ENCODE data around the gene FSTL3. TPM values are rescaled to one million over a fixed set of nuclear protein-coding genes. Genes with fewer than 3 reads are reported as not detected.
"Not testable (repeated sequence)": the region's sequence is repeated elsewhere in the genome, so short reads cannot be mapped to it uniquely, and the experiment has no call there.

The FSTL3 gene
- total RNA-seq, 2 experiments from 2014 or later, result 2.5 to 3.0 TPM

GRCh38 chr19:668675-669434, 7.3 kb upstream of the FSTL3 start:
- H3K4me3 Mint-ChIP-seq; DNase-seq; H3K36me3 Mint-ChIP-seq (ENCODE audit: low read depth); H3K9me3 Mint-ChIP-seq; H3K27ac Mint-ChIP-seq: not testable (repeated sequence)
- POLR2A ChIA-PET, result interaction anchor here (0.7 to 1.3 kb wide), 3 partner anchors 8 to 293 kb away, joined by 3 read pairs; partner anchors contain the start of gene FSTL3
- Mint-ChIP-seq H3K4me1 (peaks cover 11% of the 10 kb centered on the region), H3K27me3 (peaks cover 15% of the 10 kb centered on the region)
- CTCF ChIA-PET, result interaction anchor here (1.6 kb wide), 1 partner anchor 9 kb away, joined by 3 read pairs; no protein-coding TSS in a partner anchor

- Mint-ChIP-seq H3K4me1 (peaks cover 3% of the 10 kb centered on the region), H3K4me3 (no peak overlapping the region), H3K27ac (no peak overlapping the region), H3K36me3 (ENCODE audit: low read depth) (no peaks in the 10 kb centered on the region), H3K9me3 (no peaks in the 10 kb centered on the region), H3K27me3 (peaks cover 21% of the 10 kb centered on the region)
- no peak for DNase-seq
- POLR2A ChIA-PET, result no interaction called here
- CTCF ChIA-PET, result interaction anchor here (1.3 kb wide), 1 partner anchor 86 kb away, joined by 3 read pairs; no protein-coding TSS in a partner anchor
Observed at GRCh38 chr19:670609-671075, 5.5 kb upstream of the FSTL3 start.

GRCh38 chr19:674282-675151, 1.7 kb upstream of the FSTL3 start:
- no peaks in the 10 kb centered on the region for H3K9me3 Mint-ChIP-seq
- no peak for DNase-seq
- H3K4me3 Mint-ChIP-seq, result no peak overlapping the region
- CTCF ChIA-PET, result interaction anchor here (0.6 kb wide), 1 partner anchor 9 kb away, joined by 3 read pairs; no protein-coding TSS in a partner anchor
- no peaks in the 10 kb centered on the region for H3K36me3 Mint-ChIP-seq (ENCODE audit: low read depth)
- H3K4me1 Mint-ChIP-seq, result peaks cover 5% of the 10 kb centered on the region
- POLR2A ChIA-PET, result no interaction called here
- peaks cover 20% of the 10 kb centered on the region for H3K27me3 Mint-ChIP-seq
- H3K27ac Mint-ChIP-seq, result no peak overlapping the region

- Mint-ChIP-seq H3K9me3 (no peaks in the 10 kb centered on the region), H3K4me1 (peaks cover 7% of the 10 kb centered on the region), H3K27ac (no peak overlapping the region), H3K27me3 (peaks cover 18% of the 10 kb centered on the region), H3K4me3 (no peak overlapping the region), H3K36me3 (ENCODE audit: low read depth) (no peaks in the 10 kb centered on the region)
- no peak for DNase-seq
- POLR2A ChIA-PET, result interaction anchor here (0.7 to 1.2 kb wide), 2 partner anchors 8 to 13 kb away, joined by 3 read pairs; partner anchors contain the start of gene RNF126
- CTCF ChIA-PET, result interaction anchor here (0.6 to 1.6 kb wide), 2 partner anchors 165 to 188 kb away, joined by 3 read pairs; no protein-coding TSS in a partner anchor
Observed at GRCh38 chr19:676007-676338, 219 bp upstream of the FSTL3 start.

- peaks cover 18% of the 10 kb centered on the region for H3K27me3 Mint-ChIP-seq
Observed at GRCh38 chr19:677201-677600, 1.0 kb downstream of the FSTL3 start.

GRCh38 chr19:677601-678436, 1.6 kb downstream of the FSTL3 start:
- Mint-ChIP-seq H3K9me3 (no peaks in the 10 kb centered on the region), H3K4me3 (no peak overlapping the region), H3K27ac (no peak overlapping the region), H3K4me1 (peaks cover 7% of the 10 kb centered on the region), H3K36me3 (ENCODE audit: low read depth) (no peaks in the 10 kb centered on the region), H3K27me3 (peaks cover 18% of the 10 kb centered on the region)
- POLR2A ChIA-PET, result interaction anchor here (2.1 kb wide), 1 partner anchor 14 kb away, joined by 11 read pairs; the partner anchor contains the start of gene RNF126
- CTCF ChIA-PET, result interaction anchor here (1.1 kb wide), 1 partner anchor 57 kb away, joined by 4 read pairs; no protein-coding TSS in a partner anchor
- DNase-seq, result no peak

More at GRCh38 chr19:677201-677600, 1.0 kb downstream of the FSTL3 start:
- CTCF ChIA-PET, result interaction anchor here (1.1 kb wide), 1 partner anchor 57 kb away, joined by 4 read pairs; no protein-coding TSS in a partner anchor
- Mint-ChIP-seq H3K36me3 (ENCODE audit: low read depth) (no peaks in the 10 kb centered on the region), H3K9me3 (no peaks in the 10 kb centered on the region), H3K4me1 (peaks cover 7% of the 10 kb centered on the region), H3K27ac (no peak overlapping the region), H3K4me3 (no peak overlapping the region)
- DNase-seq, result no peak
- POLR2A ChIA-PET, result interaction anchor here (1.2 to 2.1 kb wide), 2 partner anchors 9 to 14 kb away, joined by 3 to 11 read pairs; partner anchors contain the start of gene RNF126

GRCh38 chr19:678791-679388, 2.7 kb downstream of the FSTL3 start:
- CTCF ChIA-PET, result interaction anchor here (0.9 kb wide), 1 partner anchor 16 kb away, joined by 3 read pairs; the partner anchor contains the start of gene RNF126
- POLR2A ChIA-PET, result interaction anchor here (1.0 to 2.8 kb wide), 3 partner anchors 16 to 61 kb away, joined by 3 to 18 read pairs (median 11); partner anchors contain the start of gene RNF126
- H3K27ac Mint-ChIP-seq, result no peak overlapping the region
- no peaks in the 10 kb centered on the region for H3K9me3 Mint-ChIP-seq
- no peak for DNase-seq
- peaks cover 14% of the 10 kb centered on the region for H3K27me3 Mint-ChIP-seq
- H3K36me3 Mint-ChIP-seq (ENCODE audit: low read depth), result no peaks in the 10 kb centered on the region
- peaks cover 7% of the 10 kb centered on the region for H3K4me1 Mint-ChIP-seq
- H3K4me3 Mint-ChIP-seq, result peak overlapping the region; percentile 58

GRCh38 chr19:679418-680286, 3.5 kb downstream of the FSTL3 start:
- no peaks in the 10 kb centered on the region for H3K9me3 Mint-ChIP-seq
- peaks cover 14% of the 10 kb centered on the region for H3K27me3 Mint-ChIP-seq
- peak overlapping the region; percentile 52 for H3K27ac Mint-ChIP-seq
- peak; percentile 41 for DNase-seq
- ChIA-PET CTCF (interaction anchor here (0.6 to 0.9 kb wide), 2 partner anchors 16 to 17 kb away, joined by 3 to 6 read pairs; partner anchors contain the start of gene RNF126), POLR2A (interaction anchor here (0.8 to 2.8 kb wide), 4 partner anchors 10 to 60 kb away, joined by 3 to 18 read pairs (median 7); partner anchors contain the start of gene RNF126)
- H3K4me3 Mint-ChIP-seq, result peak overlapping the region; percentile 82
- H3K4me1 Mint-ChIP-seq, result peaks cover 7% of the 10 kb centered on the region
- no peaks in the 10 kb centered on the region for H3K36me3 Mint-ChIP-seq (ENCODE audit: low read depth)

- Mint-ChIP-seq H3K27ac (peak overlapping the region; percentile 99), H3K4me1 (peaks cover 4% of the 10 kb centered on the region), H3K4me3 (peak overlapping the region; percentile 82), H3K9me3 (no peaks in the 10 kb centered on the region), H3K27me3 (peaks cover 8% of the 10 kb centered on the region), H3K36me3 (ENCODE audit: low read depth) (no peaks in the 10 kb centered on the region)
- ChIA-PET CTCF (interaction anchor here (0.6 kb wide), 1 partner anchor 17 kb away, joined by 6 read pairs; the partner anchor contains the start of gene RNF126), POLR2A (interaction anchor here (0.8 to 2.8 kb wide), 5 partner anchors 11 to 174 kb away, joined by 3 to 18 read pairs (median 4); partner anchors contain the start of gene RNF126)
- DNase-seq, result peak; percentile 100
Observed at GRCh38 chr19:680287-681028, 4.3 kb downstream of the FSTL3 start.
